Esophagus (tissue), 2 donors: ENCODE measurements around the gene ATOX1. TPM values are rescaled to one million over a fixed set of nuclear protein-coding genes. Genes with fewer than 3 reads are reported as not detected.
A peak's percentile ranks its signal among the peaks of the same experiment; 100 is the strongest.
"Not testable (repeated sequence)": the region's sequence is repeated elsewhere in the genome, so short reads cannot be mapped to it uniquely, and the experiment has no call there.

Source experiments
- H3K27ac ChIP-seq, 2 donors: one replicate each; pipeline ENCODE4 v1.5.1; 2013; ENCODE audit warnings: low read depth in 2 of 2, mild to moderate bottlenecking in 2 of 2, inconsistent platforms in 1 of 2, low read length in 1 of 2, moderate library complexity in 1 of 2
- H3K27me3 ChIP-seq, 2 donors: one replicate each; pipeline ENCODE4 v1.6.1; 2013; ENCODE audit warnings: low read length in 2 of 2, control low read depth in 1 of 2, mild to moderate bottlenecking in 1 of 2; ENCODE audit not compliant: insufficient read depth in 2 of 2, control insufficient read depth in 1 of 2
- H3K36me3 ChIP-seq, 2 donors: one replicate each; pipeline ENCODE4 v1.6.1; 2013; ENCODE audit warnings: low read length in 1 of 2; ENCODE audit not compliant: control insufficient read depth in 2 of 2, insufficient read depth in 2 of 2
- H3K4me1 ChIP-seq, 2 donors: one replicate each; pipeline ENCODE4 v1.6.1; 2013; ENCODE audit warnings: low read length in 1 of 2; ENCODE audit not compliant: control insufficient read depth in 2 of 2, insufficient read depth in 2 of 2
- H3K4me3 ChIP-seq, 2 donors: one replicate each; pipeline ENCODE4 v1.5.1; 2013; ENCODE audit warnings: low read length in 2 of 2, mild to moderate bottlenecking in 2 of 2, low read depth in 1 of 2, moderate library complexity in 1 of 2
- H3K9me3 ChIP-seq, 2 donors: one replicate each; pipeline ENCODE4 v1.6.1; 2013; ENCODE audit warnings: mild to moderate bottlenecking in 2 of 2, low read depth in 1 of 2, low read length in 1 of 2, moderate library complexity in 1 of 2; ENCODE audit not compliant: control insufficient read depth in 2 of 2, insufficient read depth in 1 of 2
- WGBS, 2 donors: extraction: QIAGEN DNeasy Blood & Tissue Kit; methylation state at CpG; one replicate each; pipeline ENCODE4 v1.1.7; 2013; 5-methylcytosine and 5-hydroxymethylcytosine counted together
- polyA plus RNA-seq, 2 donors: library from polyadenylated mRNA; stranded (reverse); fragments of 200-250 nt; gene quantifications; one replicate each; pipeline ENCODE4 v1.2.3, GENCODE V29; 2013
- donor health status: healthy with polysubstance abuse.
- donor health status: Bipolar disorder and iron deficiency.

The ATOX1 gene
- polyA plus RNA-seq, 2 donors = 77.3 to 108 TPM

GRCh38 chr5:151784141-151784540 is 25.7 kb upstream of the ATOX1 start:
- Histone ChIP-seq H3K4me3 (no peak overlapping the region), H3K27me3 (no peaks in the 10 kb centered on the region), H3K9me3 (no peaks in the 10 kb centered on the region), H3K4me1 (peaks cover 0 to 2% of the 10 kb centered on the region in 2 donors), H3K27ac (no peak overlapping the region), H3K36me3 (peaks cover 0 to 5% of the 10 kb centered on the region in 2 donors)
- 66 to 69% methylated on average over 3 of the region's 3 CpGs for WGBS, 2 donors

- H3K9me3 ChIP-seq, H3K4me1 ChIP-seq, H3K4me3 ChIP-seq, H3K27me3 ChIP-seq, H3K36me3 ChIP-seq, H3K27ac ChIP-seq: not testable (repeated sequence)
- WGBS, 2 donors = 94 to 97% methylated on average over 16 of the region's 16 CpGs
These were observed 25.2 kb upstream of the ATOX1 start for GRCh38 chr5:151783664-151784063.

GRCh38 chr5:151781201-151781600 is 22.8 kb upstream of the ATOX1 start:
- 32 to 43% methylated on average over 1 of the region's 1 CpG for WGBS, 2 donors
- Histone ChIP-seq H3K4me3 (no peak overlapping the region), H3K4me1 (peaks cover 0 to 2% of the 10 kb centered on the region in 2 donors), H3K27me3 (no peaks in the 10 kb centered on the region), H3K36me3 (peaks cover 0 to 3% of the 10 kb centered on the region in 2 donors), H3K9me3 (no peaks in the 10 kb centered on the region), H3K27ac (no peak overlapping the region)

- no peak overlapping the region for H3K27ac ChIP-seq
- no peak overlapping the region for H3K4me3 ChIP-seq
- no peaks in the 10 kb centered on the region for H3K9me3 ChIP-seq
- peaks cover 0 to 3% of the 10 kb centered on the region in 2 donors for H3K36me3 ChIP-seq
- peaks cover 0 to 2% of the 10 kb centered on the region in 2 donors for H3K4me1 ChIP-seq
- H3K27me3 ChIP-seq = no peaks in the 10 kb centered on the region
- 89 to 92% methylated on average over 11 of the region's 11 CpGs for WGBS, 2 donors
These were observed 21.9 kb upstream of the ATOX1 start for GRCh38 chr5:151780348-151780747.

GRCh38 chr5:151779531-151780125 is 21.2 kb upstream of the ATOX1 start:
- Histone ChIP-seq H3K27ac (no peak overlapping the region), H3K9me3 (no peaks in the 10 kb centered on the region), H3K4me3 (no peak overlapping the region), H3K4me1 (peaks cover 0 to 2% of the 10 kb centered on the region in 2 donors), H3K27me3 (no peaks in the 10 kb centered on the region), H3K36me3 (peaks cover 0 to 3% of the 10 kb centered on the region in 2 donors)
- WGBS, 2 donors = 66 to 71% methylated on average over 3 of the region's 3 CpGs

GRCh38 chr5:151775025-151775606 is 16.7 kb upstream of the ATOX1 start:
- H3K9me3 ChIP-seq = no peaks in the 10 kb centered on the region
- no peak overlapping the region for H3K27ac ChIP-seq
- peaks cover 0 to 3% of the 10 kb centered on the region in 2 donors for H3K36me3 ChIP-seq
- no peaks in the 10 kb centered on the region for H3K27me3 ChIP-seq
- H3K4me1 ChIP-seq = no peaks in the 10 kb centered on the region
- WGBS, 2 donors = 24 to 34% methylated on average over 3 of the region's 3 CpGs
- no peak overlapping the region for H3K4me3 ChIP-seq

- no peaks in the 10 kb centered on the region for H3K4me1 ChIP-seq
These were observed 15.5 kb upstream of the ATOX1 start for GRCh38 chr5:151773951-151774350.

GRCh38 chr5:151772846-151773561 is 14.6 kb upstream of the ATOX1 start:
- Histone ChIP-seq H3K36me3 (peaks cover 0 to 3% of the 10 kb centered on the region in 2 donors), H3K27ac (peak overlapping the region; percentile 89 to 97), H3K4me1 (no peaks in the 10 kb centered on the region), H3K4me3 (peak overlapping the region; percentile 89 to 96), H3K9me3 (no peaks in the 10 kb centered on the region), H3K27me3 (no peaks in the 10 kb centered on the region)
- WGBS, 2 donors = 0 to 1% methylated on average over 18 of the region's 18 CpGs

More at GRCh38 chr5:151773951-151774350, 15.5 kb upstream of the ATOX1 start:
- H3K27ac ChIP-seq = no peak overlapping the region
- H3K4me3 ChIP-seq = peak overlapping the region in 1 of 2 donors; percentile 96
- peaks cover 0 to 3% of the 10 kb centered on the region in 2 donors for H3K36me3 ChIP-seq
- WGBS, 2 donors = 2 to 6% methylated on average over 3 of the region's 3 CpGs
- H3K9me3 ChIP-seq = no peaks in the 10 kb centered on the region
- no peaks in the 10 kb centered on the region for H3K27me3 ChIP-seq

GRCh38 chr5:151772029-151772845 is 13.8 kb upstream of the ATOX1 start:
- 0% methylated on average over 63 to 87 of the region's 87 CpGs for WGBS, 2 donors
- Histone ChIP-seq H3K4me3 (peak overlapping the region; percentile 89 to 96), H3K27ac (peak overlapping the region; percentile 89 to 97), H3K36me3 (no peaks in the 10 kb centered on the region), H3K9me3 (no peaks in the 10 kb centered on the region), H3K4me1 (no peaks in the 10 kb centered on the region), H3K27me3 (no peaks in the 10 kb centered on the region)
